Measurements from ENCODE around the gene SLC25A29. TPM values are rescaled to one million over a fixed set of nuclear protein-coding genes. Genes with fewer than 3 reads are reported as not detected.
A peak's percentile ranks its signal among the peaks of the same experiment; 100 is the strongest.
"Not testable (repeated sequence)": the region's sequence is repeated elsewhere in the genome, so short reads cannot be mapped to it uniquely, and the experiment has no call there.

Gene SLC25A29
- total and polyA plus RNA-seq, 8 donors = 56.0 to 105 (median 80.5) TPM

DNA sequence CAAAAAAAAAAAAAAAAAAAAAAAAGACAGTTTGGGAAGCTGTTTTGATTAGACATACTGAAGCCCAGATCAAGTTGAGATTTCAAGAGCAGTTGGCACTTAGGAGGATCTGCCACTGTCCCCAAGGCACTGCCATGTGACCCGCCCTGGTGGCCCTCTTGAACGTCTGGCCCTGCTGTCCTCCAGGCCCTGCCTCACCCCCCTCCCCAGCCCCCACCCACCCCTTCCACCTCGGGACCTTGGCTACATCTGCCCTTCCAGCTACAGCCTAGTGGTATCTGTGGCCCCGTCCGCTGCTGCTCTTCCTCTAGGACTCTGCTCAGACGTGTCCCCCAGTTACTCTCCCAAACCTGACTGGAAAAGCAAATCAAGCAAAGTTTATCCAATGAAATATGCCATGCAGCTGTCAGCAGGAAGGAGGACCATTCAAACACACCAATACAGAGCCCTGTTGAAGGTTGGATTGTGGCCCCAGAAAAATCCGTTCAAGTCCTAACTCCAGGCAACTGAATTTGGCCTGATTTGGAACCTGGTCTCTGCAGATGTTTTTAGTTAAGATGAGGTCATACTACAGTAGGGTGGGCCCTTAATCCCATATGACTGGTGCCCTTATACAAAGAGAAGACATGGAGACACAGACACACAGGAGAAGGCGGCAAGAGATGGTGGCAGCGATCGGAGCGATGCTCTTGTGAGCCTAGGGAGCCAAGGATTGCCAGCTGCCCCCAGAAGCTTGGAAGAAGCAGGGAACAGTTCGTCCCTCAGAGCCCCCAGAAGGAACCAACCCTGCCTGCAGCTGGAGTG, 17.7 kb downstream of the SLC25A29 start:
- ATAC-seq (no peak), DNase-seq (no peak)
- TF ChIP-seq, protein P1, sequence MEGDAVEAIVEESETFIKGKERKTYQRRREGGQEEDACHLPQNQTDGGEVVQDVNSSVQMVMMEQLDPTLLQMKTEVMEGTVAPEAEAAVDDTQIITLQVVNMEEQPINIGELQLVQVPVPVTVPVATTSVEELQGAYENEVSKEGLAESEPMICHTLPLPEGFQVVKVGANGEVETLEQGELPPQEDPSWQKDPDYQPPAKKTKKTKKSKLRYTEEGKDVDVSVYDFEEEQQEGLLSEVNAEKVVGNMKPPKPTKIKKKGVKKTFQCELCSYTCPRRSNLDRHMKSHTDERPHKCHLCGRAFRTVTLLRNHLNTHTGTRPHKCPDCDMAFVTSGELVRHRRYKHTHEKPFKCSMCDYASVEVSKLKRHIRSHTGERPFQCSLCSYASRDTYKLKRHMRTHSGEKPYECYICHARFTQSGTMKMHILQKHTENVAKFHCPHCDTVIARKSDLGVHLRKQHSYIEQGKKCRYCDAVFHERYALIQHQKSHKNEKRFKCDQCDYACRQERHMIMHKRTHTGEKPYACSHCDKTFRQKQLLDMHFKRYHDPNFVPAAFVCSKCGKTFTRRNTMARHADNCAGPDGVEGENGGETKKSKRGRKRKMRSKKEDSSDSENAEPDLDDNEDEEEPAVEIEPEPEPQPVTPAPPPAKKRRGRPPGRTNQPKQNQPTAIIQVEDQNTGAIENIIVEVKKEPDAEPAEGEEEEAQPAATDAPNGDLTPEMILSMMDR (IDR thresholded peaks at IDR 0.05) = no peak
- intact Hi-C loops (cut with DNase I) = no loop called here
- no peaks in the 10 kb centered on the region for H3K27me3 ChIP-seq
- H3K9me3 ChIP-seq = no peaks in the 10 kb centered on the region
- no peak overlapping the region for H3K4me3 ChIP-seq
- peaks cover 6 to 18% of the 10 kb centered on the region in 2 donors for H3K4me1 ChIP-seq
- H3K36me3 ChIP-seq = peaks cover 0 to 27% of the 10 kb centered on the region in 2 donors
- no peak overlapping the region for H3K27ac ChIP-seq

DNA sequence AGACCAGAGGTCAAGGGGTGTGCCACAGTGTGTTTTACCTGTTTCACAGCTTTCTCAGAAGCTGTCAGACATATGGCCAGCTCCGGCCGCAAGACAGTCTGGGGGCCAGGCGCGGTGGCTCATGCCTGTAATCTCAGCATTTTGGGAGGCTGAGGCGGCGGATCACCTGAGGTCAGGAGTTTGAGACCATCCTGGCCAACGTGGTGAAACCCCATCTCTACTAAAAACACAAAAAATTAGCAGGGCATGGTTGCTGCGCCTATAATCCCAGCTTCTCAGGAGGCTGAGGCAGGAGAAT, 18.3 kb downstream of the SLC25A29 start:
- H3K9me3 ChIP-seq; H3K27ac ChIP-seq; ATAC-seq; H3K27me3 ChIP-seq; H3K4me3 ChIP-seq; DNase-seq; intact Hi-C loops (cut with DNase I): not testable (repeated sequence)
- Histone ChIP-seq H3K4me1 (peaks cover 6 to 19% of the 10 kb centered on the region in 2 donors), H3K36me3 (peaks cover 0 to 25% of the 10 kb centered on the region in 2 donors)

DNA sequence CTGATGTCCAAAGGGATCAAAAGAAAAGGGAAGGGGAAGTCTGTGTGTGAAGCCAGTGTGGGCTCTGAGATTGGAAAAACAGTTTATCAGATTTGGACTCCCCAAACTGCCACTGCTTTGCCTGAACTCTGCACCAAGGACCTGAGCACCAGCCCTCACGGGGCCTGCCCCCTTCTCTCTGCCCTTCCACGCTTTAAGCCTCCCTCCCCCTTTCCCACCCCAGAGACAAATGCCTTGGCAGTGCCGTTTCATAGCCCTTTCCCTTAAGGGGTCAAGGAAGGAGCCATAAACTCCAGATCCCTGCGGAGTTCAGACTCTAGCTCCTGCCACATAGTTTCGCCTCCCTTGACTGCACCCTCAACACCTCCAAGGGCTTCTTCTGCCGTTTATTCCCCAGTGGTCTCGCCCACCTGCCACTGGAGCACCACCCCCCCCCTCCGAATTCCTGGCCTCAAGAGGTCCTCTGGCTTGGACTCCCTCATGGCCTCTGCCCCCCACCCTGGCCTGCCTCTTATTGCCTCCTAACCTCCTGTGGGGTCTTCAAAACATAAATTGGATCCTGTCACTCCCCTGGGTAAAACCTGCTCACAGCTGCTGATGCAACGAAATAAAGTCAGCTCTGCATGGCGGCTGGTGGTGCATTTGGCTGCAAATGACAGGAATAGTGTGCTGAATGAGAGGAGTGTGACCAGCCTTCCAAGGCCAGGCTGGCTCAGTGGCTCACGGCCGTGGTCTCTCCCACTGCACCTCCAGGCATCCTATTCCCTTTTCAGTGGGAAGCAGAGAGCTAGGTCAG, 18.8 kb downstream of the SLC25A29 start:
- DNase-seq = no peak
- no peak overlapping the region for H3K4me3 ChIP-seq
- no peak overlapping the region for H3K27ac ChIP-seq
- intact Hi-C loops (cut with DNase I) = no loop called here
- H3K36me3 ChIP-seq = peaks cover 0 to 20% of the 10 kb centered on the region in 2 donors
- ATAC-seq = no peak
- TF ChIP-seq, protein P1 (IDR thresholded peaks at IDR 0.05) = no peak
- no peaks in the 10 kb centered on the region for H3K27me3 ChIP-seq
- peaks cover 6 to 24% of the 10 kb centered on the region in 2 donors for H3K4me1 ChIP-seq
- H3K9me3 ChIP-seq = no peaks in the 10 kb centered on the region

DNA sequence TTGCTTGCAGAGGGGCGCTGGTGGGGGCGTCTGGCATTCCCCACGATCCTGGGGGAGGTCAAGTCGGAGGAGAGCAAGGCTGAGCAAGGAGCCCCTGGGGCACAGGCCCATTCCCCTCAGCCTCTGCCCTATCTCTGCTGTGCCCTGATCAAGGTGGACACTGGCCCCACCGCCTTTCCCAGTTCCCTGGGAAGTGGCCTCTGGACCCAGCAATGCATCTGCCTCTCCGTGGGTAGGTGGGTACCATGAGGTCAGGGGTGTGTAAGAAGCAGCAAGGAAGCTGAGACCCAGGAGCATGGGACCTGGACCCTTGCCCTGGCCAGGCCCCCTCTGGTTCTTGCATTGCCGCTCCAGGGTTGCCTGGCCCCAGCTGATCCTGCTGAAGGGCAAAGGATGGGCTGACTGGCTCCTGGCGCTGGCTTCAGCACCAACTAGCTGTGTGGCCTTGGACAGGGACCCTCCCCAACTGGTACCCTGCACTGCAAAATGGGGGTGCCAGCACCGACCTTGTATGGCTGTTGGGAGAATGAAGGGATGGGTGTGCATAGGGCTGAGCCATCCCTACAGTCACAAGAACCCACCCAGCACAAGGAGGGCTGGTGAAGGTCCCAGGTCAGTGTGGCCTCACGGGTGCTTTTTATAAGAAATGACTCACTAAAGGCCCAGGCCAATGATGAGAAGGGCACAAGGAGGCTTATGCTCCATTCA, 19.6 kb downstream of the SLC25A29 start:
- DNase-seq = no peak
- H3K36me3 ChIP-seq = peaks cover 0 to 12% of the 10 kb centered on the region in 2 donors
- peaks cover 6 to 30% of the 10 kb centered on the region in 2 donors for H3K4me1 ChIP-seq
- ATAC-seq = no peak
- no peaks in the 10 kb centered on the region for H3K9me3 ChIP-seq
- TF ChIP-seq, protein P1 (IDR thresholded peaks at IDR 0.05) = no peak
- no peak overlapping the region for H3K4me3 ChIP-seq
- no peaks in the 10 kb centered on the region for H3K27me3 ChIP-seq
- intact Hi-C loops (cut with DNase I) = no loop called here
- H3K27ac ChIP-seq = no peak overlapping the region

DNA sequence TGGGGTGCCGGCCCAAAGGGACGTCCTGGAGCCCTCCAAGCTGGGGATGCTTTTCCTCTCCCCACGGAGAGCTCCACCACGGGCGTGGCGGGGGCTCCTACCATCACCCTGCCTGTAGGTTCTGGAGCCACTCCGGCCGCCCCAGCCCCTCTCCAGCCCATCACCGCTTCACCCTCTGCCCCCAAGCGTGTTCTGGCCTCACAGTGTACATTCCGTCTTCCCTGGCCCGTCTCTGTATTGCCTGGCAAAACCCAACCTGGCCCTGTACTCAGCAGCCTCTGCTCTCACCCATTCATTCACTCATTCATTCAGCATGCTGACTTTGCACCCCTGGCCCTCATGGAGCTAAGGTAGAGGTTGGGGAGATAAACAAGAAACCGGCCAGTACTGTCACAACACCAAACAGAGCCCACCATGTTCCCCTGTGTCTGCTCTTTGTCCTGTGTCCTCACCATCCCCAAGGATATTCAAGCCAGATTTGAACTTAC, 20.3 kb downstream of the SLC25A29 start:
- intact Hi-C loops (cut with DNase I) = no loop called here
- no peak for ATAC-seq
- Histone ChIP-seq H3K4me3 (peak overlapping the region; percentile 68 to 79), H3K4me1 (peaks cover 11 to 37% of the 10 kb centered on the region in 2 donors), H3K9me3 (no peaks in the 10 kb centered on the region), H3K27ac (peak overlapping the region; percentile 84 to 88), H3K27me3 (no peaks in the 10 kb centered on the region), H3K36me3 (peaks cover 0 to 5% of the 10 kb centered on the region in 2 donors)
- TF ChIP-seq, protein P1 (IDR thresholded peaks at IDR 0.05) = no peak
- no peak for DNase-seq

All from left lung (tissue), 10 donors.